CD4-positive, CD25-positive, alpha-beta regulatory T cell (primary cell): Measurements from ENCODE around the gene LARP4B. TPM values are rescaled to one million over a fixed set of nuclear protein-coding genes. Genes with fewer than 3 reads are reported as not detected.
A peak's percentile ranks its signal among the peaks of the same experiment; 100 is the strongest.
"Not testable (repeated sequence)": the region's sequence is repeated elsewhere in the genome, so short reads cannot be mapped to it uniquely, and the experiment has no call there.

Experiments
- ATAC-seq, 2 donors: fragments of 150-1000 bp; cut with Tn5 transposase; one replicate each; pipeline ENCODE4 v1.10.0; 2021; ENCODE audit warnings: low read depth in 2 of 2, moderate number of reproducible peaks in 2 of 2, moderate library complexity in 1 of 2
- DNase-seq, 3 donors: peaks; one replicate each; pipeline versions ENCODE4 v3.0.0 to v3.0.0-alpha.2; 2012 to 2022; ENCODE audit warnings: mixed read lengths in 1 of 3
- H3K27ac ChIP-seq: one replicate; pipeline ENCODE4 v1.7.0; 2013; ENCODE audit warnings: mild to moderate bottlenecking, low read length; ENCODE audit not compliant: insufficient read depth, poor library complexity, severe bottlenecking
- H3K27me3 ChIP-seq: one replicate; pipeline ENCODE4 v1.7.0; 2013; ENCODE audit warnings: low read length; ENCODE audit not compliant: control insufficient read depth, insufficient read depth
- H3K36me3 ChIP-seq: one replicate; pipeline ENCODE4 v1.7.0; 2013; ENCODE audit warnings: mild to moderate bottlenecking, low read length, moderate library complexity; ENCODE audit not compliant: control insufficient read depth, insufficient read depth
- H3K4me1 ChIP-seq: 2 replicates; pipeline ENCODE4 v1.7.0; 2013; ENCODE audit warnings: mild to moderate bottlenecking, low read length; ENCODE audit not compliant: insufficient read depth, control insufficient read depth, poor library complexity, severe bottlenecking
- H3K4me3 ChIP-seq: one replicate; pipeline ENCODE4 v1.7.0; 2013; ENCODE audit warnings: low read depth, mild to moderate bottlenecking, low read length, moderate library complexity
- H3K9me3 ChIP-seq, 2 experiments: 1 replicate in 1 of 2; 2 replicates in 1 of 2; pipeline ENCODE4 v1.7.0; 2013; ENCODE audit warnings: low read length in 2 of 2, mild to moderate bottlenecking in 1 of 2, moderate library complexity in 1 of 2; ENCODE audit not compliant: control insufficient read depth in 2 of 2
- H3K27ac Mint-ChIP-seq, 3 donors: one replicate each; pipeline ENCODE4 v1.8.0; 2020 to 2022; ENCODE audit warnings: mild to moderate bottlenecking in 3 of 3, mixed read lengths in 3 of 3, moderate library complexity in 2 of 3
- H3K27me3 Mint-ChIP-seq: one replicate; pipeline ENCODE4 v1.8.0; 2022; ENCODE audit warnings: mild to moderate bottlenecking, mixed read lengths
- H3K36me3 Mint-ChIP-seq: one replicate; pipeline ENCODE4 v1.8.0; 2020; ENCODE audit warnings: mixed read lengths
- H3K4me1 Mint-ChIP-seq, 4 donors: one replicate each; pipeline ENCODE4 v1.8.0; 2020 to 2022; ENCODE audit warnings: mixed read lengths in 4 of 4, mild to moderate bottlenecking in 1 of 4
- H3K4me3 Mint-ChIP-seq, 4 donors: one replicate each; pipeline ENCODE4 v1.8.0; 2020 to 2022; ENCODE audit warnings: mild to moderate bottlenecking in 4 of 4, mixed read lengths in 4 of 4, moderate library complexity in 3 of 4
- H3K9me3 Mint-ChIP-seq, 7 donors: one replicate each; pipeline ENCODE4 v1.8.0; 2020 to 2022; ENCODE audit warnings: mixed read lengths in 7 of 7, mild to moderate bottlenecking in 3 of 7, moderate library complexity in 2 of 7
- polyA plus RNA-seq, 4 donors: library from polyadenylated mRNA; unstranded; fragments of 300-500 nt; fragmentation: Illumina TruSeq; gene quantifications; one replicate each; pipeline ENCODE4 v1.2.3, GENCODE V29; 2021
- total RNA-seq: library from RNA; stranded (reverse); gene quantifications from one replicate; pipeline ENCODE4 v1.2.3, GENCODE V29; 2022

The LARP4B gene
- total and polyA plus RNA-seq, 5 donors from 2014 or later, result 20.5 to 82.0 (median 30.3) TPM

GRCh38 chr10:943334-944033, 12.0 kb upstream of the LARP4B start:
- peaks cover 0 to 9% (median 2%) of the 10 kb centered on the region in 4 donors for H3K4me1 Mint-ChIP-seq
- Histone ChIP-seq H3K9me3 (no peaks in the 10 kb centered on the region), H3K36me3 (no peaks in the 10 kb centered on the region), H3K4me3 (no peak overlapping the region), H3K27me3 (no peaks in the 10 kb centered on the region), H3K4me1 (no peaks in the 10 kb centered on the region), H3K27ac (no peak overlapping the region)
- peaks cover 7% of the 10 kb centered on the region for H3K27me3 Mint-ChIP-seq
- no peak overlapping the region for H3K27ac Mint-ChIP-seq
- no peaks in the 10 kb centered on the region for H3K9me3 Mint-ChIP-seq
- ATAC-seq (no peak), DNase-seq (no peak)
- no peak overlapping the region for H3K4me3 Mint-ChIP-seq
- no peaks in the 10 kb centered on the region for H3K36me3 Mint-ChIP-seq

- peaks cover 0 to 13% (median 2%) of the 10 kb centered on the region in 4 donors for H3K4me1 Mint-ChIP-seq
- peak overlapping the region in 1 of 4 donors; percentile 70 for H3K4me3 Mint-ChIP-seq
- no peaks in the 10 kb centered on the region for H3K36me3 ChIP-seq
- H3K9me3 Mint-ChIP-seq, result no peaks in the 10 kb centered on the region
- no peaks in the 10 kb centered on the region for H3K36me3 Mint-ChIP-seq
- no peak overlapping the region for H3K4me3 ChIP-seq
- no peaks in the 10 kb centered on the region for H3K9me3 ChIP-seq
- no peak for ATAC-seq
- no peak overlapping the region for H3K27ac ChIP-seq
- no peaks in the 10 kb centered on the region for H3K4me1 ChIP-seq
- no peaks in the 10 kb centered on the region for H3K27me3 Mint-ChIP-seq
- peak overlapping the region in 1 of 3 donors; percentile 20 for H3K27ac Mint-ChIP-seq
- no peak for DNase-seq
- H3K27me3 ChIP-seq, result no peaks in the 10 kb centered on the region
Observed at GRCh38 chr10:938941-939678, 7.6 kb upstream of the LARP4B start.

GRCh38 chr10:934746-935406, 3.4 kb upstream of the LARP4B start:
- Mint-ChIP-seq H3K27me3 (peaks cover 4% of the 10 kb centered on the region), H3K9me3 (no peaks in the 10 kb centered on the region), H3K36me3 (peaks cover 5% of the 10 kb centered on the region), H3K4me1 (peaks cover 6 to 19% (median 15%) of the 10 kb centered on the region in 4 donors), H3K27ac (peak overlapping the region in 1 of 3 donors; percentile 64), H3K4me3 (peak overlapping the region in 2 of 4 donors; percentile 32 to 88)
- peaks cover 7% of the 10 kb centered on the region for H3K4me1 ChIP-seq
- no peak for DNase-seq
- no peaks in the 10 kb centered on the region for H3K9me3 ChIP-seq
- no peak overlapping the region for H3K4me3 ChIP-seq
- H3K27me3 ChIP-seq, result no peaks in the 10 kb centered on the region
- no peaks in the 10 kb centered on the region for H3K36me3 ChIP-seq
- no peak for ATAC-seq
- H3K27ac ChIP-seq, result no peak overlapping the region

- not testable (repeated sequence) for H3K27ac ChIP-seq, H3K36me3 Mint-ChIP-seq, H3K9me3 Mint-ChIP-seq, ATAC-seq, H3K36me3 ChIP-seq, H3K9me3 ChIP-seq, H3K27me3 Mint-ChIP-seq, H3K27me3 ChIP-seq, H3K4me3 ChIP-seq, DNase-seq
- peaks cover 14% of the 10 kb centered on the region for H3K4me1 ChIP-seq
- Mint-ChIP-seq H3K27ac (peak overlapping the region in 1 of 3 donors; percentile 71), H3K4me3 (peak overlapping the region; percentile 73 to 90 (median 84)), H3K4me1 (peaks cover 8 to 24% (median 21%) of the 10 kb centered on the region in 4 donors)
Observed at GRCh38 chr10:934165-934564, 2.7 kb upstream of the LARP4B start.

- ATAC-seq (no peak), DNase-seq (no peak)
- H3K4me3 ChIP-seq, result no peak overlapping the region
Observed at GRCh38 chr10:932589-932988, 1.1 kb upstream of the LARP4B start.

GRCh38 chr10:930625-931325, 730 bp downstream of the LARP4B start:
- H3K36me3 Mint-ChIP-seq, result peaks cover 10% of the 10 kb centered on the region
- Histone ChIP-seq H3K27me3 (no peaks in the 10 kb centered on the region), H3K9me3 (no peaks in the 10 kb centered on the region), H3K36me3 (peaks cover 9% of the 10 kb centered on the region), H3K27ac (peak overlapping the region; percentile 70), H3K4me3 (peak overlapping the region; percentile 92), H3K4me1 (peaks cover 32% of the 10 kb centered on the region)
- no peaks in the 10 kb centered on the region for H3K9me3 Mint-ChIP-seq
- H3K4me3 Mint-ChIP-seq, result peak overlapping the region; percentile 93 to 98 (median 95)
- ATAC-seq (no peak), DNase-seq (peak; percentile 13 to 29 (median 26))
- H3K27ac Mint-ChIP-seq, result peak overlapping the region; percentile 94 to 97 (median 96)
- peaks cover 25 to 51% (median 37%) of the 10 kb centered on the region in 4 donors for H3K4me1 Mint-ChIP-seq
- H3K27me3 Mint-ChIP-seq, result peaks cover 4% of the 10 kb centered on the region

More at GRCh38 chr10:932589-932988, 1.1 kb upstream of the LARP4B start:
- Histone ChIP-seq H3K36me3 (no peaks in the 10 kb centered on the region), H3K9me3 (no peaks in the 10 kb centered on the region), H3K27me3 (no peaks in the 10 kb centered on the region), H3K27ac (peak overlapping the region; percentile 88), H3K4me1 (peaks cover 27% of the 10 kb centered on the region)
- peaks cover 15 to 34% (median 26%) of the 10 kb centered on the region in 4 donors for H3K4me1 Mint-ChIP-seq
- peak overlapping the region; percentile 79 to 90 (median 82) for H3K4me3 Mint-ChIP-seq
- no peaks in the 10 kb centered on the region for H3K9me3 Mint-ChIP-seq
- H3K27me3 Mint-ChIP-seq, result peaks cover 4% of the 10 kb centered on the region
- H3K27ac Mint-ChIP-seq, result peak overlapping the region; percentile 83 to 96 (median 88)
- peaks cover 5% of the 10 kb centered on the region for H3K36me3 Mint-ChIP-seq

- Mint-ChIP-seq H3K27ac (peak overlapping the region; percentile 94 to 97 (median 96)), H3K9me3 (no peaks in the 10 kb centered on the region), H3K36me3 (peaks cover 10% of the 10 kb centered on the region), H3K27me3 (peaks cover 4% of the 10 kb centered on the region), H3K4me1 (peaks cover 25 to 55% (median 37%) of the 10 kb centered on the region in 4 donors), H3K4me3 (peak overlapping the region; percentile 93 to 98 (median 95))
- Histone ChIP-seq H3K27me3 (no peaks in the 10 kb centered on the region), H3K36me3 (peaks cover 10% of the 10 kb centered on the region), H3K4me3 (peak overlapping the region; percentile 92), H3K27ac (peak overlapping the region; percentile 70), H3K9me3 (no peaks in the 10 kb centered on the region), H3K4me1 (peaks cover 32% of the 10 kb centered on the region)
- ATAC-seq (no peak), DNase-seq (peak in 1 of 3 donors; percentile 52)
Observed at GRCh38 chr10:929960-930624, 1.4 kb downstream of the LARP4B start.
